Heart right ventricle (tissue), 16 donors: Measurements from ENCODE around the gene PLA2R1. TPM values are rescaled to one million over a fixed set of nuclear protein-coding genes. Genes with fewer than 3 reads are reported as not detected.

ENCODE experiments used
- ATAC-seq, 8 donors: fragments of 200-7000 bp; cut with Tn5 transposase; one replicate each; pipeline ENCODE4 v1.9.1; 2020; ENCODE audit warnings: mild to moderate bottlenecking in 8 of 8, moderate library complexity in 8 of 8, moderate number of reproducible peaks in 1 of 8
- DNase-seq, 2 donors: peaks; one replicate each; pipeline ENCODE4 v3.0.0-alpha.2; 2020
- H3K27ac ChIP-seq, 10 donors: fragments of 200-600 bp; sonication (generic) in 2 of 10; one replicate each; pipeline versions ENCODE4 v1.5.0 to v1.8.0; 2020 to 2022; ENCODE audit warnings: mild to moderate bottlenecking in 3 of 10
- H3K27me3 ChIP-seq, 7 donors: fragments of 200-600 bp; one replicate each; pipeline ENCODE4 v1.8.0; 2021 to 2022; ENCODE audit warnings: mild to moderate bottlenecking in 2 of 7
- H3K36me3 ChIP-seq, 9 donors: fragments of 200-600 bp; sonication (generic) in 1 of 9; one replicate each; pipeline versions ENCODE4 v1.5.0 to v1.8.0; 2020 to 2022; ENCODE audit warnings: mild to moderate bottlenecking in 2 of 9
- H3K4me1 ChIP-seq, 9 donors: fragments of 200-600 bp; sonication (generic) in 1 of 9; one replicate each; pipeline versions ENCODE4 v1.5.0 to v1.8.0; 2020 to 2022; ENCODE audit warnings: mild to moderate bottlenecking in 4 of 9
- H3K4me3 ChIP-seq, 10 donors: fragments of 200-600 bp; sonication (generic) in 2 of 10; one replicate each; pipeline versions ENCODE4 v1.5.0 to v1.8.0; 2020 to 2022; ENCODE audit warnings: mild to moderate bottlenecking in 7 of 10, moderate library complexity in 2 of 10
- H3K9me3 ChIP-seq, 11 donors: fragments of 200-600 bp in 10 of 11; sonication (generic) in 2 of 11; one replicate each; pipeline versions ENCODE4 v1.5.0 to v1.8.0; 2013 to 2022; ENCODE audit warnings: mild to moderate bottlenecking in 2 of 11, control low read depth in 1 of 11, moderate library complexity in 1 of 11
- WGBS, 2 donors: extraction: QIAGEN DNeasy Blood & Tissue Kit; methylation state at CpG; one replicate each; pipeline ENCODE4 v1.1.7; 2013; ENCODE audit warnings: inconsistent platforms in 1 of 2; 5-methylcytosine and 5-hydroxymethylcytosine counted together
- intact Hi-C, 10 donors: fragments of 100-400 bp; cut with DNase I; formaldehyde crosslinking; loops; one replicate each; pipeline versions ENCODE4 v1.11.1 to v1.14.2; 2022
- polyA plus RNA-seq, 2 donors: library from polyadenylated mRNA; stranded (reverse); fragments of 200-250 nt; gene quantifications; one replicate each; pipeline ENCODE4 v1.2.3, GENCODE V29; 2013
- total RNA-seq, 10 donors: library from RNA; stranded (reverse); fragmentation: NEBNext Ultra II Directional in 3 of 10; extraction: Animal tissue kit (Norgen Biotek cat#: 25700) in 3 of 10; gene quantifications; one replicate each; pipeline versions ENCODE4 v1.2.1 to v1.2.4, GENCODE V29; 2021 to 2023
- TF ChIP-seq, protein P1 (sequence below), 9 donors: fragments of 200-600 bp; sonication (generic) in 2 of 9; IDR thresholded peaks; one replicate each; pipeline versions ENCODE4 v1.5.0 to v1.8.0; 2021 to 2022; ENCODE audit warnings: antibody characterized with exemption in 9 of 9, mild to moderate bottlenecking in 5 of 9, moderate library complexity in 1 of 9
- donor health status: Arrhythmogenic right ventricular cardiomyopathy.
- donor health status: ischemic (EF 13 %, LVEDD 7.1; RV severe dilation, severe dysfunction).
- donor health status: healthy with polysubstance abuse.
- donor health status: DM: no; HTN: yes; CAD: no.
- donor health status: DM: no; HTN: no; CAD: no.
- donor health status: ischemic (EF 25% LVEDD 6.9; RV normal size, moderate dysfunction).
- donor health status: ischemic (EF 25% LVEDD 5.7; RV mildly dilated, moderate dysfunction).
- donor health status: healthy.
- donor health status: DM: yes; HTN: yes; CAD: no.
- donor health status: Ischemic cardiomyopathy.
- donor health status: ischemic (EF 35%, LVEDD 5.7; RV mildly dilated, moderate dysfunction).
- donor health status: nonischemic (EF 11% LVEDD 7.7; RV severe dilation, severe dysfunction).
- donor health status: DM: yes; HTN: yes; CAD: no.
- donor health status: PGD.
- donor health status: ischemic (EF 29% LVEDD 5.4; RV normal size, mild dysfunction).
- donor health status: nonischemic (EF 23%, LVEDD 6.1; RV moderate dilation, normal function).

The PLA2R1 gene
- total and polyA plus RNA-seq, 12 donors = 0.38 to 3.7 (median 2.8) TPM

- peaks cover 0 to 14% (median 0%) of the 10 kb centered on the region in 9 donors for H3K36me3 ChIP-seq
- peaks cover 0 to 25% (median 6%) of the 10 kb centered on the region in 9 donors for H3K4me1 ChIP-seq
- 64 to 66% methylated on average over 7 of the region's 7 CpGs for WGBS, 2 donors
- intact Hi-C loops = no loop called here
- H3K9me3 ChIP-seq = peaks cover 0 to 8% (median 0%) of the 10 kb centered on the region in 11 donors
- peak overlapping the region in 3 of 10 donors; percentile 6 to 32 (median 16) for H3K27ac ChIP-seq
- no peak overlapping the region for H3K4me3 ChIP-seq
- peaks cover 0 to 3% (median 0%) of the 10 kb centered on the region in 7 donors for H3K27me3 ChIP-seq
- no peak for DNase-seq
- ATAC-seq = peak in 1 of 8 donors; percentile 52
- TF ChIP-seq, protein P1, sequence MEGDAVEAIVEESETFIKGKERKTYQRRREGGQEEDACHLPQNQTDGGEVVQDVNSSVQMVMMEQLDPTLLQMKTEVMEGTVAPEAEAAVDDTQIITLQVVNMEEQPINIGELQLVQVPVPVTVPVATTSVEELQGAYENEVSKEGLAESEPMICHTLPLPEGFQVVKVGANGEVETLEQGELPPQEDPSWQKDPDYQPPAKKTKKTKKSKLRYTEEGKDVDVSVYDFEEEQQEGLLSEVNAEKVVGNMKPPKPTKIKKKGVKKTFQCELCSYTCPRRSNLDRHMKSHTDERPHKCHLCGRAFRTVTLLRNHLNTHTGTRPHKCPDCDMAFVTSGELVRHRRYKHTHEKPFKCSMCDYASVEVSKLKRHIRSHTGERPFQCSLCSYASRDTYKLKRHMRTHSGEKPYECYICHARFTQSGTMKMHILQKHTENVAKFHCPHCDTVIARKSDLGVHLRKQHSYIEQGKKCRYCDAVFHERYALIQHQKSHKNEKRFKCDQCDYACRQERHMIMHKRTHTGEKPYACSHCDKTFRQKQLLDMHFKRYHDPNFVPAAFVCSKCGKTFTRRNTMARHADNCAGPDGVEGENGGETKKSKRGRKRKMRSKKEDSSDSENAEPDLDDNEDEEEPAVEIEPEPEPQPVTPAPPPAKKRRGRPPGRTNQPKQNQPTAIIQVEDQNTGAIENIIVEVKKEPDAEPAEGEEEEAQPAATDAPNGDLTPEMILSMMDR (IDR thresholded peaks at IDR 0.05) = no peak
Measured at GRCh38 chr2:159982842-159983785, 79.3 kb downstream of the PLA2R1 start.

DNA sequence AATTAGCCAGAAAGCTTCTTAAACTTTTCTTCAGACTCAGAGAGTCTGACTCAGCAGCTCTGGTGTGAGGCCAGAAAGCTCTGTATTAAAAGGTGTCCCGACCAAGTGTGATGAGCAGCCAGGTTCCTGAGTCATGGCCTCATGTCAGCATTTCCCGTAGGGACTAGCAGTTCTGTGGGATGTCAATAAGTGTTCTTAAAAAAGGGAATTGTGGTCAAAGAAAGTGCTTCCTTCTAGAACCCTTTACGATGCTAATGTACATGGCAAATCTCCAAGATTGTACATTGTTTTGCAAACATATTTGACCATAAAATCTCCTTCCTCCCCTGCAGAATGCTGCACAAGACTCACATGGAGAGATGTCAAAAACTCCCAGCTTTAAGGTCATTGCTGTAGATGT, 80.1 kb downstream of the PLA2R1 start:
- Histone ChIP-seq H3K4me1 (peaks cover 0 to 25% (median 6%) of the 10 kb centered on the region in 9 donors), H3K27ac (peak overlapping the region in 1 of 10 donors; percentile 21), H3K9me3 (peaks cover 0 to 8% (median 0%) of the 10 kb centered on the region in 11 donors), H3K27me3 (peaks cover 0 to 1% (median 0%) of the 10 kb centered on the region in 7 donors), H3K36me3 (peaks cover 0 to 14% (median 0%) of the 10 kb centered on the region in 9 donors), H3K4me3 (no peak overlapping the region)
- intact Hi-C loops = no loop called here
- 36 to 41% methylated on average over 3 of the region's 3 CpGs for WGBS, 2 donors
- ATAC-seq = peak in 2 of 8 donors; percentile 30 to 46
- DNase-seq = no peak
- TF ChIP-seq, protein P1 (IDR thresholded peaks at IDR 0.05) = no peak

- intact Hi-C loops = loop anchor here in 1 of 10 donors (10.0 kb wide), 1 partner anchor 172 kb away; no protein-coding TSS in a partner anchor
Measured at GRCh38 chr2:159976527-159977160, 85.8 kb downstream of the PLA2R1 start.

DNA sequence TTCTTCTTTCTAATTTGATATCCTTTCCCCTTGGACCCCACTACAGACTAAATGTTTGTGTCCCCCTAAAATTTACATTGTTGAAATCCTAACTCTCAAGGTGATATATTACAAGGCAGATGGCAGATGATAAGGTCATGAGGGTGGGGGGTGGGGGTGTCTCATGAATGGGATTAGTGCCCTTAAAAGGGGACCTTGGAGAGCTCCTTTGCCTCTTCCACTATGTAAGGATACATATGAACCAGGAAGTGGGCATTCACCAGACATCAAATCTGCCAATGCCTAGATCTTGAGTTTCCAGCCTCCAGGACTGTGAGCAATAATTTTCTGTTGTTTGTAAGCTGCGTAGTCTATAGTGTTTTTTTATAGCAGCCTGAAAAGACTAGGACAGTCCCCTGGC, 89.1 kb downstream of the PLA2R1 start:
- intact Hi-C loops = loop anchor here in 1 of 10 donors (10.0 kb wide), 1 partner anchor 169 kb away; no protein-coding TSS in a partner anchor
- TF ChIP-seq, protein P1 (IDR thresholded peaks at IDR 0.05) = no peak
- 93 to 97% methylated on average over 1 of the region's 1 CpG for WGBS, 2 donors

More at GRCh38 chr2:159976527-159977160, 85.8 kb downstream of the PLA2R1 start:
- ATAC-seq = no peak
- WGBS, 2 donors = 81 to 83% methylated on average over 5 of the region's 5 CpGs
- Histone ChIP-seq H3K4me1 (no peaks in the 10 kb centered on the region), H3K4me3 (no peak overlapping the region), H3K36me3 (no peaks in the 10 kb centered on the region), H3K9me3 (no peaks in the 10 kb centered on the region), H3K27me3 (no peaks in the 10 kb centered on the region), H3K27ac (no peak overlapping the region)
- no peak for DNase-seq
- TF ChIP-seq, protein P1 (IDR thresholded peaks at IDR 0.05) = no peak

More for the DNA sequence above, 89.1 kb downstream of the PLA2R1 start:
- H3K4me1 ChIP-seq = no peaks in the 10 kb centered on the region
- H3K27me3 ChIP-seq = no peaks in the 10 kb centered on the region
- ATAC-seq (no peak), DNase-seq (no peak)
- no peaks in the 10 kb centered on the region for H3K9me3 ChIP-seq
- H3K4me3 ChIP-seq = no peak overlapping the region
- H3K27ac ChIP-seq = no peak overlapping the region
- no peaks in the 10 kb centered on the region for H3K36me3 ChIP-seq
